ENCODE measurements around the gene DPH2. TPM values are rescaled to one million over a fixed set of nuclear protein-coding genes. Genes with fewer than 3 reads are reported as not detected.
A peak's percentile ranks its signal among the peaks of the same experiment; 100 is the strongest.

Gene DPH2
- total and polyA plus RNA-seq, 3 experiments from 2014 or later = 32.9 to 94.7 (median 85.8) TPM

- H3K9me3 Mint-ChIP-seq = no peaks in the 10 kb centered on the region
- Histone ChIP-seq H3K27me3 (ENCODE audit: insufficient read depth, low read length, poor library complexity, severe bottlenecking) (no peaks in the 10 kb centered on the region), H3K27ac (ENCODE audit: low read depth, low read length) (peak within 1 kb of the TSS; percentile 43), H3K4me3 (ENCODE audit: low read length) (peak within 1 kb of the TSS; percentile 52), H3K4me1 (ENCODE audit: insufficient read depth, low read length) (peaks cover 44% of the 10 kb centered on the region), H3K36me3 (ENCODE audit: insufficient read depth, low read length) (peaks cover 18% of the 10 kb centered on the region), H3K9me3 (ENCODE audit: low read length) (no peaks in the 10 kb centered on the region)
- peak in 3 of 5 donors; percentile 28 to 29 (median 29) for DNase-seq
- ChIA-PET POLR2A (interaction anchor here (1.7 kb wide), 1 partner anchor 12 kb away, joined by 4 read pairs; the partner anchor contains the start of gene CCDC24), CTCF (interaction anchor here (0.9 kb wide), 1 partner anchor 10 kb away, joined by 3 read pairs; no protein-coding TSS in a partner anchor)
- peaks cover 0 to 10% of the 10 kb centered on the region in 2 donors for H3K27me3 Mint-ChIP-seq
- H3K27ac Mint-ChIP-seq = peak within 1 kb of the TSS in 7 of 8 donors; percentile 57 to 91 (median 84)
- peaks cover 45 to 57% (median 54%) of the 10 kb centered on the region in 3 donors for H3K4me1 Mint-ChIP-seq
- H3K36me3 Mint-ChIP-seq = peaks cover 3 to 40% (median 9%) of the 10 kb centered on the region in 3 donors
- H3K4me3 Mint-ChIP-seq = peak within 1 kb of the TSS; percentile 89 to 98 (median 90)
These were observed 8.9 kb downstream of the DPH2 start, which contains the start of gene B4GALT2 for GRCh38 chr1:43978551-43979260. Gene B4GALT2, plus strand, starts transcription at chr1:43979210. Its CDS starts 1,951 bp downstream, at chr1:43981161.

- no peak overlapping the region for H3K4me3 ChIP-seq (ENCODE audit: low read length)
These were observed 9.4 kb downstream of the DPH2 start for GRCh38 chr1:43979261-43979527.

GRCh38 chr1:43979528-43980254 is 9.9 kb downstream of the DPH2 start:
- Mint-ChIP-seq H3K4me1 (peaks cover 38 to 50% (median 47%) of the 10 kb centered on the region in 3 donors), H3K27me3 (peaks cover 0 to 10% of the 10 kb centered on the region in 2 donors), H3K9me3 (no peaks in the 10 kb centered on the region), H3K27ac (peak overlapping the region in 6 of 8 donors; percentile 24 to 84 (median 66)), H3K36me3 (peaks cover 3 to 33% (median 9%) of the 10 kb centered on the region in 3 donors), H3K4me3 (peak overlapping the region; percentile 88 to 92 (median 90))
- Histone ChIP-seq H3K4me1 (ENCODE audit: insufficient read depth, low read length) (peaks cover 37% of the 10 kb centered on the region), H3K27me3 (ENCODE audit: insufficient read depth, low read length, poor library complexity, severe bottlenecking) (no peaks in the 10 kb centered on the region), H3K27ac (ENCODE audit: low read depth, low read length) (peak overlapping the region; percentile 43), H3K36me3 (ENCODE audit: insufficient read depth, low read length) (peaks cover 18% of the 10 kb centered on the region), H3K9me3 (ENCODE audit: low read length) (no peaks in the 10 kb centered on the region), H3K4me3 (ENCODE audit: low read length) (peak overlapping the region; percentile 49)
- DNase-seq = peak in 1 of 5 donors; percentile 21
- ChIA-PET CTCF (no interaction called here), POLR2A (no interaction called here)

More at GRCh38 chr1:43979261-43979527, 9.4 kb downstream of the DPH2 start:
- Histone ChIP-seq H3K27ac (ENCODE audit: low read depth, low read length) (no peak overlapping the region), H3K36me3 (ENCODE audit: insufficient read depth, low read length) (peaks cover 18% of the 10 kb centered on the region), H3K9me3 (ENCODE audit: low read length) (no peaks in the 10 kb centered on the region), H3K27me3 (ENCODE audit: insufficient read depth, low read length, poor library complexity, severe bottlenecking) (no peaks in the 10 kb centered on the region), H3K4me1 (ENCODE audit: insufficient read depth, low read length) (peaks cover 39% of the 10 kb centered on the region)
- CTCF ChIA-PET = no interaction called here
- Mint-ChIP-seq H3K9me3 (no peaks in the 10 kb centered on the region), H3K4me3 (no peak overlapping the region), H3K4me1 (peaks cover 40 to 52% (median 49%) of the 10 kb centered on the region in 3 donors), H3K36me3 (peaks cover 3 to 38% (median 9%) of the 10 kb centered on the region in 3 donors), H3K27ac (no peak overlapping the region), H3K27me3 (peaks cover 0 to 10% of the 10 kb centered on the region in 2 donors)
- DNase-seq = no peak
- POLR2A ChIA-PET = no interaction called here

- Histone ChIP-seq H3K27me3 (ENCODE audit: insufficient read depth, low read length, poor library complexity, severe bottlenecking) (no peaks in the 10 kb centered on the region), H3K27ac (ENCODE audit: low read depth, low read length) (peak overlapping the region; percentile 43), H3K4me1 (ENCODE audit: insufficient read depth, low read length) (peaks cover 37% of the 10 kb centered on the region), H3K9me3 (ENCODE audit: low read length) (no peaks in the 10 kb centered on the region), H3K36me3 (ENCODE audit: insufficient read depth, low read length) (peaks cover 18% of the 10 kb centered on the region), H3K4me3 (ENCODE audit: low read length) (peak overlapping the region; percentile 49)
- no peak for DNase-seq
- ChIA-PET POLR2A (no interaction called here), CTCF (no interaction called here)
- Mint-ChIP-seq H3K4me3 (peak overlapping the region; percentile 88 to 92 (median 90)), H3K36me3 (peaks cover 3 to 31% (median 9%) of the 10 kb centered on the region in 3 donors), H3K27me3 (peaks cover 0 to 10% of the 10 kb centered on the region in 2 donors), H3K9me3 (no peaks in the 10 kb centered on the region), H3K4me1 (peaks cover 38 to 47% (median 44%) of the 10 kb centered on the region in 3 donors), H3K27ac (peak overlapping the region in 6 of 8 donors; percentile 32 to 84 (median 68))
These were observed 10.7 kb downstream of the DPH2 start for GRCh38 chr1:43980255-43981134.

GRCh38 chr1:43981135-43981491 is 11.3 kb downstream of the DPH2 start:
- peaks cover 0 to 10% of the 10 kb centered on the region in 2 donors for H3K27me3 Mint-ChIP-seq
- H3K36me3 ChIP-seq (ENCODE audit: insufficient read depth, low read length) = peaks cover 17% of the 10 kb centered on the region
- H3K4me1 ChIP-seq (ENCODE audit: insufficient read depth, low read length) = peaks cover 30% of the 10 kb centered on the region
- no peaks in the 10 kb centered on the region for H3K9me3 ChIP-seq (ENCODE audit: low read length)
- no peaks in the 10 kb centered on the region for H3K27me3 ChIP-seq (ENCODE audit: insufficient read depth, low read length, poor library complexity, severe bottlenecking)
- DNase-seq = no peak
- ChIA-PET POLR2A (no interaction called here), CTCF (no interaction called here)
- H3K36me3 Mint-ChIP-seq = peaks cover 3 to 27% (median 9%) of the 10 kb centered on the region in 3 donors
- H3K27ac Mint-ChIP-seq = no peak overlapping the region
- no peak overlapping the region for H3K4me3 ChIP-seq (ENCODE audit: low read length)
- no peaks in the 10 kb centered on the region for H3K9me3 Mint-ChIP-seq
- peak overlapping the region in 3 of 7 donors; percentile 34 to 90 (median 88) for H3K4me3 Mint-ChIP-seq
- H3K4me1 Mint-ChIP-seq = peaks cover 33 to 40% (median 38%) of the 10 kb centered on the region in 3 donors
- no peak overlapping the region for H3K27ac ChIP-seq (ENCODE audit: low read depth, low read length)

- no peak overlapping the region for H3K4me3 ChIP-seq (ENCODE audit: low read length)
- no peaks in the 10 kb centered on the region for H3K9me3 ChIP-seq (ENCODE audit: low read length)
- Mint-ChIP-seq H3K27me3 (peaks cover 0 to 10% of the 10 kb centered on the region in 2 donors), H3K4me1 (peaks cover 28 to 35% (median 33%) of the 10 kb centered on the region in 3 donors), H3K9me3 (no peaks in the 10 kb centered on the region), H3K4me3 (peak overlapping the region in 3 of 7 donors; percentile 24 to 74 (median 49)), H3K36me3 (peaks cover 3 to 22% (median 9%) of the 10 kb centered on the region in 3 donors), H3K27ac (no peak overlapping the region)
- peaks cover 25% of the 10 kb centered on the region for H3K4me1 ChIP-seq (ENCODE audit: insufficient read depth, low read length)
- H3K36me3 ChIP-seq (ENCODE audit: insufficient read depth, low read length) = peaks cover 12% of the 10 kb centered on the region
- POLR2A ChIA-PET = no interaction called here
- H3K27ac ChIP-seq (ENCODE audit: low read depth, low read length) = no peak overlapping the region
- H3K27me3 ChIP-seq (ENCODE audit: insufficient read depth, low read length, poor library complexity, severe bottlenecking) = no peaks in the 10 kb centered on the region
- CTCF ChIA-PET = no interaction called here
- no peak for DNase-seq
These were observed 11.8 kb downstream of the DPH2 start for GRCh38 chr1:43981636-43982035.

- Histone ChIP-seq H3K36me3 (ENCODE audit: insufficient read depth, low read length) (peaks cover 6% of the 10 kb centered on the region), H3K9me3 (ENCODE audit: low read length) (no peaks in the 10 kb centered on the region), H3K27me3 (ENCODE audit: insufficient read depth, low read length, poor library complexity, severe bottlenecking) (no peaks in the 10 kb centered on the region), H3K4me3 (ENCODE audit: low read length) (no peak overlapping the region), H3K27ac (ENCODE audit: low read depth, low read length) (no peak overlapping the region), H3K4me1 (ENCODE audit: insufficient read depth, low read length) (peaks cover 19% of the 10 kb centered on the region)
- DNase-seq = no peak
- Mint-ChIP-seq H3K27me3 (peaks cover 0 to 10% of the 10 kb centered on the region in 2 donors), H3K27ac (peak overlapping the region in 1 of 8 donors; percentile 83), H3K4me1 (peaks cover 22 to 29% (median 27%) of the 10 kb centered on the region in 3 donors), H3K4me3 (peak overlapping the region in 2 of 7 donors; percentile 42 to 51), H3K9me3 (no peaks in the 10 kb centered on the region), H3K36me3 (peaks cover 2 to 16% (median 8%) of the 10 kb centered on the region in 3 donors)
- ChIA-PET CTCF (no interaction called here), POLR2A (no interaction called here)
These were observed 12.4 kb downstream of the DPH2 start for GRCh38 chr1:43982241-43982640.

All from CD8-positive, alpha-beta memory T cell (primary cell).